Cardiac septum (tissue), 1 donor: ENCODE results near the gene SH3RF3. TPM values are rescaled to one million over a fixed set of nuclear protein-coding genes. Genes with fewer than 3 reads are reported as not detected.

Source experiments
- DNase-seq: peaks from one replicate; pipeline ENCODE4 v3.0.0-alpha.2; 2020; ENCODE audit warnings: low spot score
- intact Hi-C: fragments of 100-400 bp; cut with DNase I; formaldehyde crosslinking; loops from one replicate; pipeline ENCODE4 v1.14.0; 2022
- total RNA-seq: library from RNA; stranded (reverse); fragmentation: NEBNext Ultra II Directional; extraction: Animal tissue kit (Norgen Biotek cat#: 25700); gene quantifications from one replicate; pipeline ENCODE4 v1.2.1, GENCODE V29; 2021
- donor health status: DM: no; HTN: no; CAD: no.

Gene SH3RF3
- total RNA-seq, 1 donor from 2014 or later, result 11.2 TPM

DNA sequence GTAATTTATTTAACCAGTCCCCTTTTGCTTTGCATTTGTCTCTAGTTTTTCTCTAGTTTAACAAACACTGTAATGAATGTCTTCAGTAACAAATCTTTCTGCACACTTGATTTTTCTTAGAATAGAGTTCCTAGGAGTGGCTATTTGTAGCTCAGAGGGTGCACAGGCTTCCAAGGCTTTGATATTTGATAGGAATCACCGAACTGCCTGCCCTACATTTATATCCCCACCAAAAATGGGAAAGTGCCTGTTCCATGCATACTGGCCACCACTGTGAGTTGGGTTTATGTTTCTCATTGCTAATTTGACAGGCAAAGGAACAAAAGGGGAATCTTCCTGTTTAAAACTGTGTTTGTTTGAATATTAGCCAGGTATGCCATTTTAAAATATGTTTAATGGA lies 238.7 kb downstream of the SH3RF3 start:
- intact Hi-C loops, result no loop called here
- DNase-seq, result no peak

DNA sequence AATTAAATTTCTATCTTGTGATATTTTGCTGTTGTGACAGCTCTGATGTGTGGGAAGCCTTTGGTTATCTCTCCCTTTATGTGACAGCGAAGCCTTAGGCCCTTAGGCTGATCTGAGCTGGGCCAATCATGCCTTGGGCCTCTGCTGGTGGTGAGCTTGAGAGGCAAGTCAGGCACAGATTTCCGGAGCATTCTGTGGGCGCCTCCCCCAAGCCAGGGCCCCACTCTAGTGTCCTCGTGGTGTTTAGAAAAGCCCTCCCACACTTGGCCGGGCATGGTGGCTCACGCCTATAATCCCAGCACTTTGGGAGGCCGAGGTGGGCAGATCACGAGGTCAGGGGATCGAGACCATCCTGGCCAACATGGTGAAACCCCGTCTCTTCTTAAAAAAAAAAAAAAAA lies 239.8 kb downstream of the SH3RF3 start:
- intact Hi-C loops, result no loop called here
- DNase-seq, result peak; percentile 62

DNA sequence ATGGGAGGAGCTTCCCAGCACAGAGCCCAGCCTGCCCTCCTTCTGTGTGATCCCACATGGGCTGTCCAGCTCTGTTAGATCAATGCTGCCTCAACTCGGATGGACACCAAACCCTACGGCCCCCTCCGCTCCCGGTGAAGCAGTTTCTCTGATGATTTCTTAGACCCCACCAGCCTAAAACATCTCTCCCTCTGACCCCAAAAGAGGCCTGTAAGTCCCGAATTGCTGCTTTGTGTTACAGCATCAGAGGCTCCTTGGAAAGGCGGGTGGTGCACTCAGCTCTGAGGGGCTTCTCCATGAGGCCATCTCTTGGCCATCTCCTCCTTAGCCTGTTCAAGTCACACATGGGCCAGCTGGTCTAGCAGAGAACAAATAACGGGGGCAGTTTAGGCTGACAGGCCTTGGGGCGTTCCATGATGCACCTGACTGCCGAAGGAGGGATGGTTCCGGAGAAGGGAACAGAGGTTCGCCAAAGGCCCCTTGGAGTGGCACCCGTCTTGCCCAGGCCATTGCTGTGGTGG lies 240.7 kb downstream of the SH3RF3 start:
- intact Hi-C loops, result no loop called here
- DNase-seq, result peak; percentile 56

DNA sequence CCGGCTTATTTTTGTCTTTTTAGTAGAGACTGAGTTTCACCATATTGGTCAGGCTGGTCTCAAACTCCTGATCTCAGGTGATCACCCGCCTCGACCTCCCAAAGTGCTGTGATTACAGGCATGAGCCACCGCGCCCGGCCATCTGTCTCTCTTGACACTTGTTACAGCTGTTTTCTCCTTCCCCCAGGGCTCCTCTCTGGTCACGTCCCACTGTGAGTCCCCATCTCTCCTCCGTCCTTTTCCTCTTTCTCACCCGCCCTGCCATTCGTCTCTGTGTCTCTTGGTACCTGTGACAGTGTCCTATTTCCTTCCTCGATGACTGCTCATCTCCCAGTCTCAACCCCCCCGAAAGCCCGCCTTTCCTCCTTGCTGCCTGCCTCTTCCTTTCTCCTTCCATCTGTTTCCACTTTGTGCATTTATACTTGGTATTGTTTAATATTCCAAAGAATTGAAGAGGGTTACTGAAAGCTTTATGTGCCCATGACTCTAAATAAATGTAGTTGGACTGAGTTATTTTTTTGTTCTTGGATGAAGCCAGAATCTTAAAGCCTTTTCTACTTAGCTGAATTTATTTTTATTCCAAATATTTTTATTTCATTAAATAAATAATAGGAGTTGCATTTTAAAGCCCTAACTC lies 241.5 kb downstream of the SH3RF3 start:
- intact Hi-C loops, result no loop called here
- peak; percentile 43 for DNase-seq

DNA sequence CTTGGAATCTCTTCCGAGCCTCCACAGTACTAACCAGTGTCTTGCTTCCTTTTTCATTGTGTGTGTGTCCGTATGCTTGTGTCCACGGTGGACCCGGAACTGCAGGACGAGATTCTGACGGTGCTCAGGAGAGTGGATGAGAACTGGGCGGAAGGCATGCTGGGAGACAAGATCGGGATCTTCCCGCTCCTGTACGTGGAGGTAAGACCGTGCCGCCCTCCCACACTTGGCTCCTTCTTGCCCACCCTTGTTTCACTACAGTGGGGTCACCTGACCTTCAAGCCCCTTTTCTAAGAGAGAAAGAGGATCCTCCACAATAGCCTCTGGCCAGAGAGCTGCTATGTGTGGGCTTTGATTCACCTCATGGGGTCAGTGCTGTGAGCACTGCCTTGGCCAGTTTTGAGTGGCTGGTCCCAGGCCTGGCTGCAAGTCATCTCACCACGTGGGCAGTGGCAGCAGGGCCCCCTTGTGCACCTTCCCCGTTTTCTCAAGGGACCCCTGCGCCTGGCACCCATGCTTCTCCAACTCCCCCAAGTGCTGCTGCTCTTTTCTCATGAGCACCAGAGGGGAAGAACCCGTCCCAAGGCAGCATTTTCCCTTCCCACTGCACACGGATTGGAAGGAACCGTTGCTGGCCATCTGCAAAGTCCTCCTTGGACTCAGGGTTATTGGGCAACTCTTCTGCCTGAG lies 242.6 kb downstream of the SH3RF3 start:
- no peak for DNase-seq
- intact Hi-C loops, result no loop called here

DNA sequence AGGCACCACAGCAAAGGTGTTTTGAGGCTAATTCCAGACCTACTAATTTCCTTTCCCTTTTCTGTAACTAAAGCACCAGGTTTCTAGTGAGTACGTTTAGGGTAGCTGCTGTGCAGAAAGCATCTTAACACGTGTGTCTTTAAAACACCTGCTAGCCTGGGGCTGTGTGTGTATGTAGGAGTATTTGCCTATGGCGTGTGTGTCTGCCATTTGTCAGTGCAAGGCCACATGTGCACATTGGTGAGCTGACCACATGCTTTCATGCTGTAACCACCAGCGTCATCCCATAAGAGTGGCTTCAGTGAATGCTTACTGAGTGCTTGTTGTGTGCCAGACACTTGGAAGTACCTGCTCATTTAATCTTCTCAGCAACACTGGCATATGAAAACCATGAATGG lies 243.2 kb downstream of the SH3RF3 start:
- DNase-seq, result no peak
- intact Hi-C loops, result no loop called here

DNA sequence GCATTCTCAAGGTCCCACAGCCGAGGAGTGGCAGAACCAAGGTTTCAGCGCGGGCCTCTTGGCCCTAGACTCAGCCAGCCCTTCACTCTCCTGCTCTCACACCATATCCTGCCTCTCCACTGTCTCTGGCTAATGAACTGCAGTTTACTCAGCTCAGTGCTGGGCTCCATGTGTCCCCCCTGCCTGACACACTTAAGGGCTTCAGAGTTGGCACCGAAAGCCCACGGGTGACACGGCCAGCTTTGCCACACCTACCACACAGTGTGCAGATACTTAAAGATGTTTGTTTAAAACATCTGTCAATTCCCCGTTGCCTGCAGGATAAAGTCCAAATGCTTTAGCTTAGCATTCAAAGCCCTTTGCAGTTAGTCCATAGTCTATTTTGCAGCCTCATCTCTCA lies 243.6 kb downstream of the SH3RF3 start:
- DNase-seq, result no peak
- intact Hi-C loops, result no loop called here

DNA sequence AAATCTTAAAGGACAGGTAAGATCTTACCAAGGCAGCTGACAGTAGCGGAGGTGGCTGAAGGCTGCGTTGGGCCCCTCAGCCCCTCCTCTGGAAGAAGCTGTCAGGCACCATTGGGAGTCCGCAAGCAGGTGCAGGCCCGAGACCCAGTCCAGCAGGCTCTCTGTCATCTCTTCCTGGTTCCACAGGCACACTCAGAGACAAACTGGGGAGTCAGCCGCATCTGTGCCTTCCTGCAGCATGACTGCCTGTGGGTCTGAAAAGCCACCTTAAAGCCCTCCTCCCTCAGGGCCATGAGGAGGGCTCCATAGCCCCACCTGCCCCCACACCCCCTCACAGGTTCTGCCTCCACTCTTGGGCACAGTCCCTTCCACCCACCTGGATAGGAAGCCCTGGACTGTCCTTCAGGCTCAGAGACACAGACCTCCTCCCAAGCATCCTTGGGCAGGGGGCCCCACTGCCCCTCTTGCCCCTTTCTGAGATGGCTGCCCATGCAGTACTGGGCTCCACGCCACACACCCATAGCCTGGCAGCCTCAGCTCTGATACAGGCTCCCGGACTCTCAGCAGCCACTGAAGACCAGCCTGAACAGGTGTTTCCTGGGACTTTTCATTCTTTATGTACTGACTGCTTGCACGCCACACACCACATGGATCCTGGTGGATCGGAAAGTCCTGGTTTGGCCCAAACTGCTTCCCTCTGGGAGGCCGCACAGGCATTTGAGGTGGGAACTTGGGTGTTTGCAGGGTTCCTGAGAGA lies 245.0 kb downstream of the SH3RF3 start:
- peak; percentile 72 for DNase-seq
- intact Hi-C loops, result no loop called here

DNA sequence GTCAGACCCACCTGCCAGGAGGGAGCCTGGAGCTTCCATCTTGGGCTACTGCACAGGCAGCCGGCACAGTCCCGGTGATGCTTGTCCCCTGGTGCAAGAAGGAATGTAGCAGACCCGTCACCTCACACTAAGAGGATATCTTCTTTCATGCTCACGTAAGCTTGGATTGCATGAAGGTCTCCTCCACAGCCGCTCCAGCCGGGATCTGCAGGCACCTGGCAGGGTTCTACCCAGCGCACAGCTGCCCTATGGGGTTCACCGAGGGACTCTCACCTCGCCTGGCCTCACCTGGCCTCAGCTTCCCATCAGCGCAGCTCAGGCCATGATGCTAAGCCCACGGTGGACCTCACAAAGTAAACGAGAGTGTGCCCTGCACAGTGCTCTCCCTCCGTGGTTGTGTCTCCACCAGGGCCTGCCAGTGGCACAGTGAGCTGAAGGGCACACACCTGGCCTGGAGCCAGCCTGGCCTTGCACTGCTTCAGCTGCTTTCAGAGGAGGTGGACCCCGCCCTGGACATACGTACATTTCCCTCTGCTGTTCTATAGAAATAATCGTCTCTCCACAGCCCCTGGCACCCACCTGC lies 245.6 kb downstream of the SH3RF3 start:
- peak; percentile 67 for DNase-seq
- intact Hi-C loops, result loop anchor here (5.0 kb wide), 1 partner anchor 42 kb away; no protein-coding TSS in a partner anchor

DNA sequence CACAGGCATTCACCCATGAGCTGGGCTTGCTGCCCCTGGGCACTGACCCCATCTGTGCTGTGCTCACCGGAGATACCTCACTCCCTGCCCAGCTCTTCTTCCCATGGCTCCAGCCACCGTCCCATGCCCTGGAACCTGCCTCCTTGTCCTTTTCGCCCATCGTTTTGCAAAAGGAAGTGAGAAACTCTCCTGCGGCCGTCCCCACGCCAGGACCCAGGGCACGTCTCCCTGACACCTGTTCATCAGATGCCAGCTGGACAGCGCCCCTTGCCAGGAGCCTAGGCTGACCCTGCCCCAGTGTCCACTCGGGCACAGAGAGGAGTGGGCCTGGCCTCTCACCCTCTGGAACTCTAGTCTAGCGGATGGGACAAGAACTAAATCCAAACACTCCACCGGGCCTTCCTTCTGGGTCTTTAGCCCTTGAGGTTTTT lies 246.1 kb downstream of the SH3RF3 start:
- intact Hi-C loops, result loop anchor here (5.0 kb wide), 1 partner anchor 43 kb away; no protein-coding TSS in a partner anchor
- peak; percentile 74 for DNase-seq

DNA sequence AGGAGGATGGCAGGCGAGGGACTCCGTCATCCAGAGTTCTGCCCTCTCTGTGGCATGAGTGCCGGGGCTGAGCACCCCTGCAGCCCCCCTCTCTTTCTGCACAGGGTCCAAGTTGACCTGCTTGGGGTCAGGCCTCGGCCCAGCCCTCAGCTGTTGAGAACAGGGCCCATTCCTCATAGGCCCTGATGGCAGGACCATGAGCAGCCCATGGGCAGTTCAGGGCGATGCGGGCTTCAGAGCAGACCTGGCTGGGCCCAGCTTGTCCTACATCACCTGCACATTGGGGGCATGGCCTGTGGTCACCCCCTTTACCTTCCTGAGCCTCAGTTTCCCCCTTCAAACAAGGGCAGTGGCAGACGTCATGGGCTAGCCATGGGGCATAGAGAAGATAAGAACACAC lies 246.7 kb downstream of the SH3RF3 start:
- intact Hi-C loops, result loop anchor here (5.0 kb wide), 1 partner anchor 43 kb away; no protein-coding TSS in a partner anchor
- DNase-seq, result no peak

DNA sequence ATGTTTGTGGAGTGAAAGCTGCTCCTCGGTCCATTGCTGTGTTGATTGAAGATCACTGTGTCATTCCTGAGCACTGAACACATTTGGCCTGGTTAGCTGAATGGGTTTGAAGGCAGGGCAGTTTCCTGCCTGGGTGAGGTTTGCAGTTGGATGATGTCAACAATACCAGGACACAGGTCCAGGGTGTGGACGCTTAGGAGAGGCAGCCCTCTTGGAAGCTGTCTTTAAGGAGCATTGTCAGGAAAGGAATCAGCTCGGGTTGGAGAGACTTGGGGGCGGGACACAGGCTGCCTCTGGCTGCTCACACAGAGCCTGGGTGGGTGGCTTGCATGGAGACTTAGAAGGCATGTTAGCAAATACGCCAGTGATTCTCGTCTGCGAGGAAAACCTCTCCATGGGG lies 247.1 kb downstream of the SH3RF3 start:
- intact Hi-C loops, result loop anchor here (5.0 kb wide), 1 partner anchor 44 kb away; no protein-coding TSS in a partner anchor
- DNase-seq, result peak; percentile 74

DNA sequence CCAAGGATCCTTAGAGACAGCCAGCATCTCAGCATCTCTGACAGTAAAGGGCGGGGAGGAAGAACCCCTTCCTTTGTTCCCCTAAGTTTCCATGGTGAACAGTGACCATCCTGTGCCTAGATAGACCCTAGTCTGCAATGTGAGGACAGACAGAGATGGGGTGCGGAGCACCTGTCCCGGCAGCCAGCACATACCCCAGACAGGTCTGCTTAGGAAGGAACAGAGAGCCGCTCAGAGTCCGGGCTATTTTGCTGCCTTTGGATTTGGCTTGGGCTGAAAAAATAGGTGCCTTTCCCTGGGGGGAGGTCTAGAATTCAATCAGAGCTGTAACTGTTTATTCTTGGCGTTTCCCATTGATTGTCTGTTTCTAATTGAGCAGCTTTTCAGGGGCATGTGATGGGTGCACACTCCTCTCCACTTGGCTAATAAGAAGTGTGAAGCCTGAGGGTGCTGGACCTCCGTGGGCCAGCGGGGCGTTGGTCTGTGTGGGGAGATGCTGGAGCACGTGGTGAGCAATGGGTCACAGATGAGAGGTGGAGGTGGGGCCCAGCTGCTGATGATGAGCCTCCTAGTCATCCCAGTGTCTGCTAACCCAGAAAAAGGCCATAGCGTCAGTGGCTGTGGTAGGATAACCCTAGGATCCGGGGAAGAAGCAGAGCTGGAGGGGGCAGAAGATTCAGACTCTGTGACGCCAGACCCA lies 247.9 kb downstream of the SH3RF3 start:
- intact Hi-C loops, result loop anchor here (5.0 kb wide), 1 partner anchor 45 kb away; no protein-coding TSS in a partner anchor
- no peak for DNase-seq

DNA sequence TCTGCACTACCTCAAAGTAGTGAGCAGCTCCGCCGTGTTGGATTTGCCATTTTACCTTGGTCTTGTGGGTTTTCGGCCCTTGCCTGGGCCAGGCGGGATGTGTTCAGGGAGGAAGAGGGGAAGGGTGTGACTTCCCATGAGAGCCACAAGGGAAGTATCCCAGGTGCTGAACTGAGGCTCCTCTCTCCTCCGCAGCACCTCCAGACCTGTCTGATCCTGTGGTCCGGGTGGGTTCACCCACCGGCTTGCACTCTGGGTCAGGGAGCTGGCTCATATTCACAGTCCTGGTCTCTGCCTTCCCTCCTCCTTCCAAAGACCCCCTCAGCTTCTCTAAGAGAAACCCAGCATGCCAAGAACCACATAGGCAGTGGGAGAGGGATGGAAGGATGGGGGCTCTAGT lies 249.0 kb downstream of the SH3RF3 start:
- intact Hi-C loops, result loop anchor here (5.0 kb wide), 1 partner anchor 46 kb away; no protein-coding TSS in a partner anchor
- DNase-seq, result peak; percentile 66

DNA sequence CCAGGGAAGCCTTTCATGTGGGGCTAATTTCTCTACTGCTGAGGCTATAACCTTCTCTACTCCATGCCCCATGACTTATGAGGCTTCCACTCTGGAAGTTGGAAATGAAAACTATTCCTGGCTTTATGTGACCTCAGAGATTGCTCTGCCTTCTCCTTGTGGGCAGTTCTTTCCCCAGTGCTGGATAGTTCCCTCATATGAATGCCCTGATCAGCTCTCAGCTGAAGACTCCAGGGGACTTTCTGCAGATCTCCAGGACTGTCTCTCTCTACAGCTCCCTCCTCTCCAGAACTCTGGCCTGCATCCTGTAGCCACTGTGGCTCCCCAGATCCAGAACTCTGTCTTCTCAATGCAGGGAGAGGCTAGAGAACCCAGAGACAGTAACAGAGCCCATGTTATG lies 249.7 kb downstream of the SH3RF3 start:
- DNase-seq, result no peak

DNA sequence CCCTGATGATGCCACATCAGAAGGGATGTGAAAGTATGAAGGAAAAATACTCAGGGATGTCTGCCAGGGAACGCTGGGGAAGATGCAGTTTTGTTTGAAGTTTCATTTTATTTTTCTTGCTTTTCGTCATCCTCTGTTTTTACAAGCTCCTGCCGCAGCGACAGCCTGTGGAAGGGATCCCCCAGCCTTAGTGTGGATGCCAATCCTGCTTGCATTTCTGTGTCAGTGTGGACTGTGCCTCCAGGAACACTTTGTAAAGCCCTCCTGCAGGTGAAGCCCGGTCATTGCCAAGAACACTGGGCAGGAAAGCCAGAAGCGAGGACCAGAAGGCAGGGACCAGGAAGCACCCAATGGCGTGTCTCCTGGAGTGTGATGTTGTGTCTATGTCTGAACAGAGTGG lies 250.5 kb downstream of the SH3RF3 start:
- no peak for DNase-seq
- intact Hi-C loops, result loop anchor here (5.0 kb wide), 1 partner anchor 47 kb away; no protein-coding TSS in a partner anchor

More for the DNA sequence above, 249.7 kb downstream of the SH3RF3 start:
- intact Hi-C loops, result loop anchor here (5.0 kb wide), 1 partner anchor 46 kb away; no protein-coding TSS in a partner anchor

DNA sequence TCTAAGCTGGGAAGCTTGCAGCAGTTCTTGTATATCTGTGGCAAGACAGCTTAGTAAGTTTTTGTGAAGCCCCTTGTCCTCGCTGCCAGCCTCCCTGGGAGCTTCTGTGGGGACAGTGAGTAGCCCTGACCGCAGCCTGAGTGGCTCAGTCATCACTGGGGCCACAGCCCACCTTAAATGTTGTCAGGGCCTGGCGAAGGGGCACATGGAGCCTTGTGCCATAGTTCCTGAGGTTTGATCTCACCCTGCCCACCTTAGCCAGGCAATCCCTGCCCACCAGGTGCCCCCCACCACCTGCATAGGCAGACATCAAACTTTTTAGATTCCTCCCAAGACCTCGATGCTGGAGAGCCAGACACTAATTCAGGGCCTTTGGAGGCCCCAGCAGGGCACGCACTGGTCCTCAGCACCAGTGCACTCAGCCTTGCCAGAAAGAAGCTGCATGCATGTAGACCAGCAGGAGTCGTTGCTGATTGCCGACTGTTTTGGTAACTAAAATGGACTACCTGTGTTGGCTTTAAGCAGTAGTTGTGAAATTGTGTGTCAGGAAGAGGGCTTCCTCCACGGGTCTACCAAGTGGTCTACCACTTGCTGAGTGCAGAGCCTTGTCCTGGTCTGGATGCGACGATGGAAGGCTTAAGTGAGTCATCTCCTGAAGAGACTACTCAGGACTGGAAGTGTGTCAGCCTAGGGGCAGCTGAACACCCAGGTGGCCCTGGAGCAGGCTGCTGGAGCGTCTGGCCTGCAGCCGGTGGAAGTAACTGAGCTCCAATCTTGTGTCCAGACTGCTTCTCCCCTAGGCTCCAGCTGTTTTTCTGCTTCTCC lies 251.7 kb downstream of the SH3RF3 start:
- intact Hi-C loops, result loop anchor here (5.0 to 10.0 kb wide), 2 partner anchors 96 to 253 kb away; partner anchors contain the start of gene SH3RF3
- DNase-seq, result peak; percentile 73

DNA sequence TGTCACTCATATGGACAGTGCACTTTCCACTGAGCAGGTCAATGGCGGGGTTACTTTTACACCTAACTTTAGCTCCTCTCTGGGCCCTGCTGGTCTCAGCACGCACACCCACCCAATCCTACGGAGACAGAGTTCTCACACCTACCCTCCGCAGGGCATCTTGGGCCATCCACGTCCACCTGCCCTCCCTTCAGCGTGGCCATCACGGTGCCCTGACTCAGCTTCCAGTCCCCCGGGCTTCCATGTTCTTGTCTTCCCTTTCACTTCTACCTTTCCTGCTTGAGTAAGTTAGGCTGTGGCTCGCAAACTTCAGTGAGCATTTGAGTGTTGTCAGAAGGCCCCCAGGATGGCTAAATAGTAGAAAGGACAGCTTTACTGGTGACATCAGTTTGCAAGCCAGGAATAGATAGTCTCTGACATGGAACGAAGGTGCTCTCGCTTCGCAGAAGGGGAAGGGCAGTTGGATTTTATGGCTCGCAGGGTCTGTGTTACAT lies 252.4 kb downstream of the SH3RF3 start:
- intact Hi-C loops, result loop anchor here (5.0 to 10.0 kb wide), 2 partner anchors 97 to 254 kb away; partner anchors contain the start of gene SH3RF3
- DNase-seq, result no peak
